T-helper 2 cell (primary cell): Measurements from ENCODE around the gene PLA2G6.
"Not testable (repeated sequence)": the region's sequence is repeated elsewhere in the genome, so short reads cannot be mapped to it uniquely, and the experiment has no call there.

Experiments used
- DNase-seq, 5 experiments: peaks; one replicate each; pipeline versions ENCODE4 v3.0.0 to v3.0.0-alpha.2; 2012 to 2022

The PLA2G6 gene

DNA sequence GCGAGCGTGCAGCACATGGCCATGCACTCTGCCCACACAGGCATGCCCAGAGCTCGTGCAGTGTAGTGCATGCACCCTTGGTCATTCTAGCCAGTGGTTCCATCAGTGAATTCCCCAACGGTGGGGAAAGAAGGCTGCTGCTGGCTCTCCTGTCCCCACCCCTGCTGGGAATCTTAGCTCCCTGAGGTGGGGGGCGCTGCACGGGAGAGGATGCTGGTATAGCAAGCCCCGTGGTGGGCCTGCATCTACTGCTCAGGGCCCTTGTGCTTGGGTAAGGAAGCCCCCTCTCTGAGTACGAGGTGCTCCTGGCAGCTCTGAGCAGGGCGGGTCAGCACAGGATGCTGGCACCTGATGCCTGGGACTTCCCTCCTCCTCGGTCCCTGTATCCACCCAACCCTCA lies 52.6 kb downstream of the PLA2G6 start:
- DNase-seq = no peak

- no peak for DNase-seq
Observed at GRCh38 chr22:38127869-38128268, 53.8 kb downstream of the PLA2G6 start.

DNA sequence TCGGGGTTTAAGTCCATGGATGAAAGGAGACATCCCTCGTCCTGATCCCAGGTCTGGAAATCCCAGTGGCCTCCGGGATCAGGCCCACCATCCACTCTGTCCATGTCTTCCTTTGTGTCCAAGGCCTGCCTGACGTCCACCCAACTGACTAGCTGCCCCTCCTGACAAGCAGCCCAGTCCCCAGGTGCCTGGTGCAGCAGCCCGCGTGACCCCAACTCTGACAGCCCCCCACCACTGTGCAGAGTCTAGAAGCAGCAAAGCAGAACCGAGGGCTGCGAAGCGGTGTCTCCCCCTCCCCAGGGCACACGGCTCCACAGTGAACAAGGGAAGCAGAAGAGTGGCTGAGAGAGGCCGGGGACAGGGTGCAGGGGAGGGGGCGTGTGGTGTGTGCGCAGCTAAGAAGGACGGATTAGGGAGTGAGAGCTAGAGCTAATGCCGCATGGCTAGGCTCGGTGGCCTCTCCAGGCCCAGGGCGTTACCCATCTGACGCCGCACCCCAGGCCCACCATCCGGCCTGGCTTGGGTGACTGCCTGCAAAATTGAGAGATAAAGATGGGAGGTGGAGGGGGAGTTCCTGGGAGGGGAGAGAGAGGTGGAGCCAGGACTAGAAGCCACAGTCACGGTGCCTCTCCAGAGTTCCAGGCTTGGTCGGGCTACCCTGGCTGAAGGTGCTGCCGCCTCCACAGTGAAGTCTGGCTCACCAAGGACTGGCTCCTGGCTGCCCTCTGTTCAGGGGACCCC lies 54.5 kb downstream of the PLA2G6 start:
- DNase-seq = no peak

DNA sequence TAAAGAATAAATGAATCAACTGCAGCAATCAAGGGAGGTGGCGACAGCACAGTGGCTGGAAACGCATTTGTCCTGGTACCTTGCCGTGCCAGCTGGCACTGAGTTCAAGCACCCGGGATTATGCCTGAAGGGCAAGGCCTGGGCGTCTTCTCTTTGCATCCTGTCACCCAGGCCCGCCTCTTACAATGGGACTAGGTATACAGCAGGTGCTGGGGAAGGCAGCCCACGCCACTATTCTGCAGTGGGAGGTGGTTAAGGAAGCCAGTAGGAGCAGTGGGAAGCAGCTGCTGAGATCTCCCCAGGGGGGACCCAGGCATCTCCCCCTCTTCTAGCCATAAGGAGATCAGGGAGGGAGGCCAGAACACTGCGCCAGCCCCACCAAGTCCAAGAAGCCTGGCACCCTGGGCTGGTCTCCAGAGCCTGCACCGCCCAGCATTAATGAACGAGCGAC lies 55.9 kb downstream of the PLA2G6 start:
- DNase-seq = no peak

DNA sequence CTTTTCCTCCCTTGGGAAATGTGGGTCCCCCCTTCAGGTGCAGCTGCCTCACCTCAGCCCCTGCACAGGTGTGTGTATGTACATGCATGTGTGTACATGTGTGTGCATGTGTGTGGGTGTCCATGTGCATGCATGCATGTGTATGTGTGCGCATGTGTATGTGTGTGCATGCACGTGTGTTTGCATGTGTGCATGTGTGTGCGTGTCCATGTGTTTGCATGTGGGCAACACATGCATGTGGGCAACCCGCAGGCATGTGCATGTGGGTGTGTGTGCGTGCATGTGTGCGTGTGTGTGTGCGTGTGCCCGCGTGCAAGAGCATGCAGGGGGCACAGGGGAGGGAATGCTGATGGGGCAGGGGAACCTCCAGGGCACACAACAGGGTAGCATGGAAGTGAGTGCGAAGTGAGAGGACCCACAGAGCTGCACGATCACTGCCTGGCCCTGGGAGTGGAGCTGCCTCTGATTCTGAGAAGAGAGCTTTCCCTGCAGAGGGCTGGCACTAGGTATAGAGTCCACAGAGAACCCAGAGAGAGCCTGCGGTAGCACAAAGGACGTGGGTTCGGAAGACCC lies 56.5 kb downstream of the PLA2G6 start:
- no peak for DNase-seq

DNA sequence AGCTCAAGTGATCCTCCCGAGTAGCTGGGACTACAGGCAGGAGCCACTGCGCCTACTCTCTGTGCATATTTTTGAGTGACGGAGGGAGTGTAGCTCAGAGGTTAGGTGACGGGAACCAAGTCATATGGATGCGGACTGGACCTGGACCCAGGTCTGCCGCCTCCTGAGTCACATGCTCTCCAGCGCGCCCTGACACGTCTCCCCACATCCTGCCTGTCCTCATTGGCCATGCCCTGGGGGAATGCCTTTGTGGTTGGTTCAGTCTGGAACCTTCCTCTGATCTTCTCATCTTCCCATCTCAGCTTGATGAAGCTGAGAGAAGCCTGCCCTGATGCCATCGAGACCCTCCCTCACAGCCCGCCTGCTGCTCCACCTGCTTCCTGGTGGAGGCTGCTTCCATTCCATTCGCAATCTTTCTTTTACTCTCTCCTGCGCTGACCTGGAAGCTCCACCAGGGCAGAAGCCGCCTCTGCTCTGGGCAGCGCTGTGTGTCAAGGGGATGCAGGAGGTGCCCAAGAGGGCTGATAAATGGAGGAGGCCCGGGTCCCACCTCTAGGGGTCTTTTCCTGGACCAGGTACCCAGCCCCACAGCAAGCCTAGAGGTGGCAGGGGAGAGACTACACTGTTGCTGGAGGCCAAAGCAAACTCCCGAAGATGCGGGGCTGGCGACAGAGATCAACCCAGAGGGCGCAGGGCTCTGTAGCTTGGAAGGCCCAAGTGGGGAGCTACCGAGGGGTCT lies 57.2 kb downstream of the PLA2G6 start:
- DNase-seq = no peak

- DNase-seq = no peak
Observed at GRCh38 chr22:38122616-38123015, 59.0 kb downstream of the PLA2G6 start.

DNA sequence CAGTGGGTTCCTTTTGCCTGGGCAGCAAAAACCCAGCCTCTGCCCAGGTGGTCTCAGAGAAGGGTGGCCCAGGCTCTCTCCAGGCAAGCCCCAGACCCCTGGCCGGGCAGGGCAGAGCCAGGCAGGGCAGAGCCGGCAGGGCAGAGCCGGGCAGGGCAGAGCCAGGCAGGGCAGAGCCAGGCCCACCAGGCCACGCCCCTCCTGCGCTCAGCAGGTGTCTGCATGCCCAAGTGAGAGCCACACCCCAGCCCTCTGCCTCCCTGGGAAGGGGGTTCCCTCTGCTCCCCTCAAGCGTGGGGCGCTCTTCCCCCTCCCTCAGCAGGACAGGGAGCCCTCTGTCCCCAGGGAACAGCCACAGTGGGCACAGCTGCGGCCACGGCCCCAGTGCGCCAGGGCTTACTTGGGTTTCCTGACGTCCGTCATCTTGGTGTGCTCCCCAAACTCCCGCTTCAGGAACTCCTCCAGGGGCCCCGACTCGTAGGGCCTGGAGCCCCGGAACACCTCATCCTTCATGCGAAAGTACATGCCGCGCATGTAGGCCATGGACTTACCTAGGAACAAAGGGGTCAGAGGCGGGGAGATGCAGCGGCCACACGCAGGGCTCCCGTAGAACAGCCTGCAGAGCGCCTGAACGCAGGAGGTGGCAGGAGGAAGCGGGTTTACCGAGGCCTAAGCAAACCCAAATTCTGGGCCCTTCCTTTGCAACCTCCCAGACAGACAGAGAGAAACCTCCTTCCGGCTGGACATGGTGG lies 61.1 kb downstream of the PLA2G6 start:
- DNase-seq = no peak

- not testable (repeated sequence) for DNase-seq
Observed at GRCh38 chr22:38118747-38119146, 62.9 kb downstream of the PLA2G6 start.

DNA sequence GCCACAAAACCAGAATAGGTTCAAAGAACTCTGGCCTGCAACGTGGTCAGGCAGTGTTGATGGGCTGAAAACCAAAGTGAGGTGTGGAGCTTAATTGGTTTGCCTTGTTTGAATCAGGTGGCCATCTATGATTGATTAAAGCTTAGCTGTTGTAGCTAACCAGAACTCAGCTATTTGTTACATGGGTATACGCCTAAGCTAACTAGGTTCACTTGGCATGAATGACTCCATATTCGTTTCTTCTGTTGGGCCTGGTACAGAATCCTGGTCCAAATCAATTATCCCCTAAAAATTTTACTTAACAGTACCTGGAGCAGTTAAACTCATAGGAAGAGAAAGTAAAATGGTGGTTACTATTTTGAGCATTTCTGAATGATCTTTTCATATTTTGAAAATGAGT lies 63.4 kb downstream of the PLA2G6 start:
- no peak for DNase-seq

- DNase-seq = not testable (repeated sequence)
Observed at GRCh38 chr22:38117556-38117955, 64.1 kb downstream of the PLA2G6 start.

DNA sequence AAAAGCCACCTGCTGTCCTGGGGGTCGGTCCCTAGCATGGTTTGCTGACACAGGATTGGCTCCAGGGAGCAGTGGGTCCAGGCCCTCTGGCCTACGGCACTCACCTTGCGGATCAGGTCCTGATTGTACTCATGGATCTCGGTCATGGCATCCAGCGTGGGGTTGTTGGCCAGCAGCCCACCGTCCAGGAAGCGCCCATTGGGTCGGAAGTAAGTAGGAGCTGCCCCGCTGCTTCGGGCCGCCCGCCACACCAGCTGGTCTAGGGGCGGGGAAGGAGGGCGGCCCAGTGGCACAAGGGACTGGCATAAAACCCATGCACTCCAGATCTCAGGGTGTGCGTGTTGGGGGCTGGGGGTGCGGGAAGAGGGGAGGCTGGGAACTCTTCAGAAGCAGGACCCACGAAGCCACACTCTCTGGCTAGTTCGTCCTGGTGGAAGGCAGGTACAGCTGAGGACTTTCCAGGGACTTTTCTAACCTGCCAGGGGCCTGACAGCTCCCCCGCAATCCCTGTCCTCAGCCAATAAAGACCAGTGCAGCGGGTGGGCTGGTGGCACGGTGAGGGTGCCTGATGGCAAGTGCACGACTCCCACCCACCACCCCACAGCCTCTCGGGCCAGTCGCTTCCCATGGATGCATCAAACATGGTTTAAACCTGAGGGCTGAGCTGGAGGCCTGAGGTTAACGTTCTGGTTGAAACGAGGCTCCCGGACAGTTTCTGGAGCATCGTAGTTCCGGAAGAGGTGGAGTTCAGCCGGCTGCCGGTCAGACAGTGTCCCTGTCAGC lies 66.0 kb downstream of the PLA2G6 start:
- DNase-seq = no peak

GRCh38 chr22:38114484-38115398 lies 66.9 kb downstream of the PLA2G6 start:
- peak; percentile 45 to 77 (median 53) for DNase-seq

DNA sequence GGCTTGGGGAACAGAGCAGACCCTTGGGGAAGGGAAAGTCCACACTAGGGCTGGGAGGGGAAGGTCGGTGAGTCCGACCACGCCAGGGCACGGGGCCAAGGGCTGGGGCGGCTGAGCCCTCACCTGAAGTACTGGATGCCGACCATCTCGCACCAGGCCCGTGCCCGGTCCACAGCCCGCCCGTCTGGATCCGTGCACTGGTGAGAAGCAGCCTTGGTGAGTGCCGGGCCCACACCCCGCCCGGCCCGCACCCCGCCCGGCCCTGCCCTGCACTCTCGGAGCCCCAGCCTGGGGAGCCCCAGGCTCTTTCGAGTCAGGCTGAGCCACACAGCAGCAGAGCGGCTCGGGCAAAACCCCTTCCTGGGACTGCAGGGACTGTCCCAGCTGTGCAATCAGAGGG lies 69.2 kb downstream of the PLA2G6 start:
- DNase-seq = no peak

- DNase-seq = no peak
Observed at GRCh38 chr22:38111925-38112355, 69.7 kb downstream of the PLA2G6 start.

DNA sequence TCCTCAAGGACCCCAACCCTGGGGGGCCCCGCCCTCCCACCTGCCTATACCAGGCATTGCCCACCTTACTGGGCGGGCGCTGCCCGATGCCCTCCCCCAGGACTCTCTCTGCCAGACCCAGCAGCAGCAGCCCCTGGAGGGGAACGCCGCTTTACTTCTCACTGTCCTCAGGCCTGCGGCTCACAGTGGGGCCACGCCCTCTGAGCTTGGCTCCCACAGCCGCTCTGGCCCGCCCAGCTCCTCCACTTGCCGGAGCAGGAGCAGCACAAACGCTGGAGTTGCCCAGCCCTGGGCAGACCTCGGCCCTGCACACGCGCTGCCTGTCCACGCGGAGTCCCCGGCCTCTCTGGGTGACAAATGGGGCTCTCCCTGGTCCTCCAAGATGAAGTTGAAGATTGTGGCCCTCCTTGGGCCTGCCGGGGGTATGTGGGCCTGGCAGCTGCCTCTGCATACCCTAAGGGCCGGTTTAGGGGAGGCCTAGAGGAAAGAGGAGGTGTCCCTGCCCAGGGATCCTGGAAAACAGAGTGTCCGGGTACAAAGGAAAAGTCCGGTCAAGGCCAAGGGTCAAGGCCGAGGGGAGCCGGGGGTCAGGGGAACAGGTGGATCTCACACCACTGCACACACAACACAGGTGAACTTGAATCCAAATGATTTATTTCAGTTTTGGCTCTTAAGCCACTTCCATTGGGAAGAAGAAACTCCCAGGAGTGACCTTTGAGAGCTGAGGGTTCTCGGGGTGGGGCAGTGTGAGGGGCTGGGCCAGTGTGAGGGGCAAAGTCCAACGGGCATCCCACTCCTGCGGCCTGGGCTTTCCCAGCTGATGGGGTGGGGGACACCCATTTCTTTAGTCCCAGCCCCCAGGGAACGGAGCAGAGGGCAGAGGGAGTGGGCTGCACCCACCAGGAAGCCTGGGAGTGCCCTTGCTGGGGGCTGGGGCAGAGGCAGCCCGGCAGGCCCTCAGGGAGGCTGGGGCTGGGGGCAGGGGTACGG lies 70.5 kb downstream of the PLA2G6 start:
- no peak for DNase-seq

DNA sequence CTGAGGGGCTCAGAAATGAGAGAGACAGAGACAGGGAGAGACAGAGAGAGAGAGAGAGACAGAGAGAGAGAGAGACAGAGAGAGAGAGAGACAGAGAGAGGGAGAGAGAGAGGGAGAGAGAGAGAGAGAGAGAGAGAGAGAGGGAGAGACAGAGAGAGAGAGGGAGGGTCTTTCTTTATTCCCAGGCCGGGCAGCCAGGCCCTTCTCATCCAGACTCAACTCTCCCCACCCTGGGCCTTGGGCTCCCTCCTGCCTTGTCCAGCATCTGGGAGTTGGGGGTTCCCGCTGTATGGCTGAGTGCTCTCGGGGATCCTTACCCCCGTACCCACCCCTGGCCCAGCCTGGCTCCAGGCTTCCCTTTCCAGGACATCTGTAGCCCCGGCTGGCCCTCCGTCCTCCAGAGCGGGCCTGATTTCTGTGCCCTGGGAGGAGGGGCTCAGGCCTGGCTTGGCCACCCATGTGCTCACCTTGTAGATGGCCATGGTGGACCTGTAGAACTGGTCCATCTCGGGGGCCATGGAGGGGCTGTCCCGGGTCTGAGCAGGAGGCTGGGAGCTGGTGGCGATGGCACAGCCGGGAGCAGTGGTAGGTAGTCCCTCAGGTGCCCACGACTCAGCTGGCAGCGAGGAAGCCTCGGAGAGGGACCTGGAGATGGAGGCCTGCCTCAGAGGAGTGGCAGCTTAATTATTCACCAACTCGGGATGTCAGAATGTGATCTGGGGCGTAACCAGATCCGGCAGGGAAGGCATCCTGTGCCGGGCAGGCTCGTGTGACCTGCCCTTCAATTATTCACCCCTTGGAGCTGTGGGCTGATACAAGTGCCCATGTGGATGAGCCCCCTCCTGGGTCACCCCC lies 71.4 kb downstream of the PLA2G6 start, which contains the start of gene BAIAP2L2:
TSS of gene BAIAP2L2 (minus strand) at position 677 of the 855 bp plus-strand sequence. CDS start at position 518, 159 bp downstream.
- no peak for DNase-seq

- DNase-seq = peak in 2 of 5 experiments; percentile 20
Observed at GRCh38 chr22:38109371-38110001, 72.1 kb downstream of the PLA2G6 start.
